H9 (cell line): ENCODE results near the gene RNF26. TPM values are rescaled to one million over a fixed set of nuclear protein-coding genes. Genes with fewer than 3 reads are reported as not detected.

Experiments
- DNase-seq: peaks from one replicate; pipeline ENCODE4 v3.0.0-alpha.2; 2017
- H2AFZ ChIP-seq: one replicate; pipeline ENCODE4 v1.6.1; 2013; ENCODE audit warnings: mild to moderate bottlenecking, low read length, control low read depth, moderate library complexity
- H2AK5ac ChIP-seq: 2 replicates; pipeline ENCODE4 v1.6.1; 2013; ENCODE audit warnings: low read length, control low read depth, mixed read lengths; ENCODE audit not compliant: insufficient read length
- H2BK120ac ChIP-seq: one replicate; pipeline ENCODE4 v1.6.1; 2013; ENCODE audit warnings: low read depth, mild to moderate bottlenecking, low read length, control low read depth, inconsistent platforms; ENCODE audit not compliant: poor library complexity, severe bottlenecking
- H2BK12ac ChIP-seq: 2 replicates; pipeline ENCODE4 v1.6.1; 2013; ENCODE audit warnings: low read length, control low read depth, mixed read lengths, low read depth; ENCODE audit not compliant: insufficient read length
- H2BK15ac ChIP-seq: 2 replicates; pipeline ENCODE4 v1.6.1; 2013; ENCODE audit warnings: low read depth, low read length, control low read depth
- H2BK20ac ChIP-seq: one replicate; pipeline ENCODE4 v1.6.1; 2013; ENCODE audit warnings: low read depth, mild to moderate bottlenecking, low read length, control low read depth, inconsistent platforms; ENCODE audit not compliant: poor library complexity, severe bottlenecking
- H2BK5ac ChIP-seq: 2 replicates; pipeline ENCODE4 v1.6.1; 2013; ENCODE audit warnings: low read length, control low read depth, mixed read lengths; ENCODE audit not compliant: insufficient read length
- H3K14ac ChIP-seq: 2 replicates; pipeline ENCODE4 v1.6.1; 2013; ENCODE audit warnings: low read length, control low read depth; ENCODE audit not compliant: insufficient read depth
- H3K18ac ChIP-seq: 2 replicates; pipeline ENCODE4 v1.6.1; 2013; ENCODE audit warnings: low read depth, mild to moderate bottlenecking, mixed read lengths, low read length, control low read depth; ENCODE audit not compliant: insufficient read length
- H3K23ac ChIP-seq: 2 replicates; pipeline ENCODE4 v1.6.1; 2013; ENCODE audit warnings: low read length, control low read depth, mixed read lengths, low read depth; ENCODE audit not compliant: insufficient read length
- H3K23me2 ChIP-seq: 2 replicates; pipeline ENCODE4 v1.6.1; 2013; ENCODE audit warnings: low read depth, mild to moderate bottlenecking, mixed read lengths, low read length, control low read depth; ENCODE audit not compliant: insufficient read length, poor library complexity, severe bottlenecking
- H3K27ac ChIP-seq: 2 replicates; pipeline ENCODE4 v1.5.1; 2013; ENCODE audit warnings: low read length, control low read depth, mixed read lengths, low read depth; ENCODE audit not compliant: insufficient read length
- H3K27me3 ChIP-seq: 2 replicates; pipeline ENCODE4 v1.6.1; 2013; ENCODE audit warnings: low read length, control low read depth, inconsistent platforms; ENCODE audit not compliant: insufficient read depth
- H3K4ac ChIP-seq: 2 replicates; pipeline ENCODE4 v1.6.1; 2013; ENCODE audit warnings: low read depth, mild to moderate bottlenecking, control low read depth, inconsistent platforms, low read length, moderate library complexity
- H3K4me1 ChIP-seq: 2 replicates; pipeline ENCODE4 v1.6.1; 2013; ENCODE audit warnings: low read length, control low read depth, inconsistent platforms; ENCODE audit not compliant: insufficient read depth
- H3K4me2 ChIP-seq: 2 replicates; pipeline ENCODE4 v1.6.1; 2013; ENCODE audit warnings: low read length, control low read depth, mixed read lengths; ENCODE audit not compliant: insufficient read length, insufficient read depth
- H3K56ac ChIP-seq: 2 replicates; pipeline ENCODE4 v1.6.1; 2013; ENCODE audit warnings: low read depth, mild to moderate bottlenecking, mixed read lengths, low read length, control low read depth; ENCODE audit not compliant: insufficient read length
- H3K79me1 ChIP-seq: 2 replicates; pipeline ENCODE4 v1.6.1; 2013; ENCODE audit warnings: low read depth, mild to moderate bottlenecking, moderate library complexity, low read length, control low read depth, inconsistent platforms; ENCODE audit not compliant: insufficient read depth, poor library complexity, severe bottlenecking
- H3K79me2 ChIP-seq: 2 replicates; pipeline ENCODE4 v1.6.1; 2013; ENCODE audit warnings: low read length, control low read depth, inconsistent platforms; ENCODE audit not compliant: insufficient read depth
- H3K9ac ChIP-seq: 2 replicates; pipeline ENCODE4 v1.6.1; 2013; ENCODE audit warnings: low read length, control low read depth, mixed read lengths; ENCODE audit not compliant: insufficient read length; ENCODE audit errors: extremely low read depth
- H3K9me3 ChIP-seq: one replicate; pipeline ENCODE4 v1.6.1; 2013; ENCODE audit warnings: low read depth, low read length, inconsistent platforms; ENCODE audit not compliant: control insufficient read depth
- H3T11ph ChIP-seq: one replicate; pipeline ENCODE4 v1.6.1; 2013; ENCODE audit warnings: mild to moderate bottlenecking, low read length, control low read depth, inconsistent platforms
- H4K20me1 ChIP-seq: one replicate; pipeline ENCODE4 v1.6.1; 2013; ENCODE audit not compliant: control insufficient read depth, insufficient read length, insufficient read depth
- H4K5ac ChIP-seq: 2 replicates; pipeline ENCODE4 v1.6.1; 2013; ENCODE audit warnings: low read depth, mild to moderate bottlenecking, mixed read lengths, low read length, control low read depth; ENCODE audit not compliant: insufficient read length
- H4K8ac ChIP-seq: replicated peaks from 2 replicates; pipeline ENCODE4 v1.6.1; 2013; ENCODE audit warnings: low read length, control low read depth, mixed read lengths, low read depth; ENCODE audit not compliant: insufficient read length
- H4K91ac ChIP-seq: 2 replicates; pipeline ENCODE4 v1.6.1; 2013; ENCODE audit warnings: low read depth, mild to moderate bottlenecking, moderate library complexity, mixed read lengths, low read length, control low read depth; ENCODE audit not compliant: insufficient read length
- H3K27ac Mint-ChIP-seq, 3 experiments: 2 replicates in 2 of 3; 3 replicates in 1 of 3; pipeline ENCODE4 v1.8.0; 2020 to 2021; ENCODE audit warnings: mixed read lengths in 3 of 3, mild to moderate bottlenecking in 1 of 3, moderate library complexity in 1 of 3
- H3K27me3 Mint-ChIP-seq: 2 replicates; pipeline ENCODE4 v1.8.0; 2021; ENCODE audit warnings: low read depth, mild to moderate bottlenecking, moderate library complexity, mixed read lengths
- H3K36me3 Mint-ChIP-seq, 3 experiments: 2 replicates in 2 of 3; 3 replicates in 1 of 3; pipeline ENCODE4 v1.8.0; 2020 to 2021; ENCODE audit warnings: low read depth in 3 of 3, mixed read lengths in 3 of 3; ENCODE audit not compliant: insufficient read depth in 1 of 3
- H3K4me1 Mint-ChIP-seq, 2 experiments: 2 replicates each; pipeline ENCODE4 v1.8.0; 2020; ENCODE audit warnings: mixed read lengths in 2 of 2
- H3K4me3 Mint-ChIP-seq, 2 experiments: 2 replicates in 1 of 2; 3 replicates in 1 of 2; pipeline ENCODE4 v1.8.0; 2020 to 2021; ENCODE audit warnings: mild to moderate bottlenecking in 2 of 2, mixed read lengths in 2 of 2, moderate library complexity in 1 of 2
- H3K9me3 Mint-ChIP-seq, 2 experiments: 2 replicates in 1 of 2; 3 replicates in 1 of 2; pipeline ENCODE4 v1.8.0; 2020; ENCODE audit warnings: mild to moderate bottlenecking in 2 of 2, mixed read lengths in 2 of 2, moderate library complexity in 1 of 2
- WGBS: extraction: QIAGEN DNeasy Blood & Tissue Kit; methylation state at CpG from one replicate; pipeline ENCODE4 v1.1.7; 2013; ENCODE audit warnings: missing lambda C conversion rate, low lambda C conversion rate, mixed read lengths; ENCODE audit not compliant: insufficient read length; ENCODE audit errors: extremely low coverage; 5-methylcytosine and 5-hydroxymethylcytosine counted together
- total RNA-seq: library from RNA; stranded (reverse); gene quantifications from 2 replicates; pipeline ENCODE4 v1.2.1, GENCODE V29; 2021
- TF ChIP-seq, protein P1 (sequence below): fragments of 200-600 bp; sonication (generic); conservative IDR thresholded peaks from 3 replicates; pipeline ENCODE4 v1.8.0; 2021; ENCODE audit warnings: antibody characterized with exemption, mild to moderate bottlenecking

RNF26 gene
- total RNA-seq, 1 experiment from 2014 or later: 57.6 TPM

DNA sequence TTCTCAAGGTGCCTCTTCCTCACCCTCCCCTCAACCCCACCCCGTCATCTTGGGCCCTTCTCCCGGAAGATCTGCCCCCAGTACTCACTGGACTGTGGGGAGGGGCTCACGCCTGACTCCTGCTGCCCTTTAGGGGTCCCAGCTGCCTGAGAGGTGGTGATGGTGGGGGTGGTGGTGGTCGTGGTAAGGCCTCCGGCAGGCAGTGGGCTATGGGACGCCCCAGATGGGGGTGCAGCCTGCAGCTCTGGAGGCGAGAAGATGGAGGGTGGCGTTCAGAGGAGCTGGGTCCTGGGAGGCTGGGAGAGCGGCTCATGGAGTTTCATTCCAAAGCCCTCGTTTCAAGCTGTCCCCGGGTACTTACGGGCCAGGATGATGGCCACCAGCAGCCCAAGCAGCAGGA lies 11.4 kb downstream of the RNF26 start:
- no peak overlapping the region for H3K4ac ChIP-seq
- no peak overlapping the region for H3K27ac ChIP-seq
- no peak overlapping the region for H2BK120ac ChIP-seq
- Mint-ChIP-seq H3K36me3 (no peaks in the 10 kb centered on the region; a peak in 1 of 7 replicates), H3K27ac (no peak overlapping the region; a peak in 1 of 7 replicates), H3K27me3 (peaks cover 79% of the 10 kb centered on the region), H3K9me3 (no peaks in the 10 kb centered on the region; a peak in 1 of 5 replicates), H3K4me1 (peaks cover 13 to 24% of the 10 kb centered on the region in 2 experiments), H3K4me3 (no peak overlapping the region)
- H3K9me3 ChIP-seq: no peaks in the 10 kb centered on the region
- H2BK15ac ChIP-seq: no peak overlapping the region
- no peak overlapping the region for H2AK5ac ChIP-seq
- no peak overlapping the region for H2BK5ac ChIP-seq
- no peak overlapping the region for H3K4me2 ChIP-seq
- no peaks in the 10 kb centered on the region for H4K20me1 ChIP-seq
- no peak overlapping the region for H3K9ac ChIP-seq
- no peak overlapping the region for H3K56ac ChIP-seq
- no peak overlapping the region for H3K14ac ChIP-seq
- H3K18ac ChIP-seq: no peak overlapping the region
- peaks cover 2% of the 10 kb centered on the region for H3K23me2 ChIP-seq
- H4K91ac ChIP-seq: no peak overlapping the region
- no peak overlapping the region for H3T11ph ChIP-seq
- no peak for DNase-seq
- WGBS: no CpG with 5 or more reads among the region's 12 CpGs
- H3K79me2 ChIP-seq: no peaks in the 10 kb centered on the region
- H3K27me3 ChIP-seq: peaks cover 8% of the 10 kb centered on the region; the same call in 1 of the 2 replicates
- no peaks in the 10 kb centered on the region for H3K79me1 ChIP-seq
- no peak overlapping the region for H2BK20ac ChIP-seq
- H4K8ac ChIP-seq: no peak overlapping the region
- TF ChIP-seq, protein P1, sequence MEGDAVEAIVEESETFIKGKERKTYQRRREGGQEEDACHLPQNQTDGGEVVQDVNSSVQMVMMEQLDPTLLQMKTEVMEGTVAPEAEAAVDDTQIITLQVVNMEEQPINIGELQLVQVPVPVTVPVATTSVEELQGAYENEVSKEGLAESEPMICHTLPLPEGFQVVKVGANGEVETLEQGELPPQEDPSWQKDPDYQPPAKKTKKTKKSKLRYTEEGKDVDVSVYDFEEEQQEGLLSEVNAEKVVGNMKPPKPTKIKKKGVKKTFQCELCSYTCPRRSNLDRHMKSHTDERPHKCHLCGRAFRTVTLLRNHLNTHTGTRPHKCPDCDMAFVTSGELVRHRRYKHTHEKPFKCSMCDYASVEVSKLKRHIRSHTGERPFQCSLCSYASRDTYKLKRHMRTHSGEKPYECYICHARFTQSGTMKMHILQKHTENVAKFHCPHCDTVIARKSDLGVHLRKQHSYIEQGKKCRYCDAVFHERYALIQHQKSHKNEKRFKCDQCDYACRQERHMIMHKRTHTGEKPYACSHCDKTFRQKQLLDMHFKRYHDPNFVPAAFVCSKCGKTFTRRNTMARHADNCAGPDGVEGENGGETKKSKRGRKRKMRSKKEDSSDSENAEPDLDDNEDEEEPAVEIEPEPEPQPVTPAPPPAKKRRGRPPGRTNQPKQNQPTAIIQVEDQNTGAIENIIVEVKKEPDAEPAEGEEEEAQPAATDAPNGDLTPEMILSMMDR: no peak
- no peak overlapping the region for H3K23ac ChIP-seq
- H4K5ac ChIP-seq: no peak overlapping the region
- no peak overlapping the region for H2AFZ ChIP-seq
- no peaks in the 10 kb centered on the region; the same call in 1 of the 2 replicates for H3K4me1 ChIP-seq
- no peak overlapping the region for H2BK12ac ChIP-seq
